ENCODE measurements around the gene LYPD6B.

The LYPD6B gene

GRCh38 chr2:149041482-149041881 lies 3.0 kb downstream of the LYPD6B start:
- no peak for DNase-seq (ENCODE audit: low read depth in 2 of 2)

GRCh38 chr2:149042881-149043280 lies 4.4 kb downstream of the LYPD6B start:
- no peak for DNase-seq (ENCODE audit: low read depth in 2 of 2)

GRCh38 chr2:149044500-149044899 lies 6.0 kb downstream of the LYPD6B start:
- no peak for DNase-seq (ENCODE audit: low read depth in 2 of 2)

GRCh38 chr2:149047118-149047517 lies 8.6 kb downstream of the LYPD6B start:
- DNase-seq (ENCODE audit: low read depth in 2 of 2): no peak

DNA sequence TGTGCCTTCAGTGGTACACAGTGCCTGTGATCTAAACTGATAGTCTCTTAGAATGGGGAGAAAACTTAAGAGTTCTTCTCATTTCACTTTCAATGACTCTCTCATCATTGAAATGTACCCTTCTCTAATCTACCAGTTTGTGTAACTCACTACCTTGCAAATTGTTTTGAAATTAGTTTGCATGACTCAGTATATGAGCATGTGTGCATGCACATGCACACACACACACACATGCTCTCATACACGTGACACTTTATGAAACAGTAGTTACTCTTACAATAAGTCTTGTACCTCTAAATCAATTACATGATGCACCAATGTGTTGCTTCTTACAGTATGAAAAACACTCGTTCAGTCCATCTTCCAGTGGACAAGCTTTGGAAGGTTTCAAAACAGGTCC lies 10.6 kb downstream of the LYPD6B start:
- no peak for DNase-seq (ENCODE audit: low read depth in 2 of 2)

DNA sequence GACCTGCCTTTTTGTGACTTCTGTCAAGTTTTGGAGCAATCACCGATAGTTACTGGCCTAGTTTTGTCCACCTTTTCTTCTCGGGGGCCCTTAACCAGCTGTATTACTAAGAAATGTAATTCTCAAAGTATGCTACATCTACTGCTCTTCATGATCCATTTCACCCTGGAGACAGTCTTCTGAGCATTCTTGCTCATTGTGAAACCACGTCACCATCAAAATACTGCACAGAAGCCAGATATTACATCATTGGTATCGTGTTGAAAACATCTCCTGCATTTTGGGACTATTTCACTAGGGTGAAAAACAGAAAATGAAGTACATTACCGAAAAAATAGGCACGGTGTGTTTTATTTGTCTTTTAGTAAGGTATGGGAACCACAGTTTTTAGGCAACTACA lies 11.7 kb downstream of the LYPD6B start:
- DNase-seq (ENCODE audit: low read depth in 2 of 2): no peak

DNA sequence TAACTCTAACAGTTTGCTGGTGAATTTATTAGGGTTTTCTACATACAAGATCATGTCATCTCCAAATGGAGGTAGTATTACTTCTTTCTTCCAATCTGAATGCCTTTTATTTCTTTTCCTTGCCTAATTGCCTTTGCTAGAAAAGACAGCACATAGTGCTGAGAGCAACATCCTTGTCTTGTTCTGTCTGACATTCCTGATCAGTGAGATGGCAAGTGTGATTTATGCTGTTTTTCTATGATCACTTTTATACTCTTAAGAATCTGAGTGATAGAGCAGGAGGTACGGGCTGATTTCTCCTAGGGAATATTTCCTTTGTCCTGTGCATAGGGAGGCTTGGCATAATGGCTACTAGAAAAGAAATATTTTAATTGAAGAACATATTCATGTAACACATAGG lies 17.3 kb downstream of the LYPD6B start:
- DNase-seq (ENCODE audit: low read depth in 2 of 2): no peak

DNA sequence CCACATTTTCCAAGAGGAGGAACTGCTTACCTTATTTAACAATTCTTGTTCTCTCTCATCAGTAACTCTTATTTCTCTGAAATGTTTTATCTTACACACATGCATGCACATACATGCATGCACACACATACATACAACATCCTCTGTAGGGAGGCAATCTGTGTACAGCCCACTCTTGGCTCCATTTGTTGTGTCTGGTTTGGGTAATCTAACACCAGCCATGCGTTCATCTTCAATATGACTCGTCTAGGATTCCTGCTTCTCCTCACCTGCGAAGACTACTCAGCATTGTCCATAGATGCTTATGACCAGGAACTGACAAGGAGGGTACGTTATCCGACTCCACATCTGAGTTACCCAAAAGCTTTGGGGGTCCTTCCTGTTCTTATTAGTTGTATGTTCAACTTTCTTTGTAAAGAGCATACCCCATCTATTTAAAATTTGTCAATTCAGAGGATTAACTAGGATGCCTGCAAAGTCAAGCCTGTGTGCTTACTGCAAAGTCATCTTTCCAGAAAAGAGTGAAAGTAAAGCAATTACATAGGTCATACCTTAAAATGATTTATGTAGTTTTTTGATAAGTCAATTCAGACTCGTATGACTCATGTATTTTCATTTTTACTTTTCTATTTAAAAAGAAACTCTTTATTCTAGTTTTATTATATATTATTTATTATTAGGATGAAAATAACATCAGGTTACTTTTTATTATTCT lies 18.2 kb downstream of the LYPD6B start:
- no peak for DNase-seq (ENCODE audit: low read depth in 2 of 2)

- DNase-seq (ENCODE audit: low read depth in 2 of 2): no peak
Measured at GRCh38 chr2:149057401-149057800, 18.9 kb downstream of the LYPD6B start.

GRCh38 chr2:149058936-149059335 lies 20.4 kb downstream of the LYPD6B start:
- DNase-seq (ENCODE audit: low read depth in 2 of 2): no peak

DNA sequence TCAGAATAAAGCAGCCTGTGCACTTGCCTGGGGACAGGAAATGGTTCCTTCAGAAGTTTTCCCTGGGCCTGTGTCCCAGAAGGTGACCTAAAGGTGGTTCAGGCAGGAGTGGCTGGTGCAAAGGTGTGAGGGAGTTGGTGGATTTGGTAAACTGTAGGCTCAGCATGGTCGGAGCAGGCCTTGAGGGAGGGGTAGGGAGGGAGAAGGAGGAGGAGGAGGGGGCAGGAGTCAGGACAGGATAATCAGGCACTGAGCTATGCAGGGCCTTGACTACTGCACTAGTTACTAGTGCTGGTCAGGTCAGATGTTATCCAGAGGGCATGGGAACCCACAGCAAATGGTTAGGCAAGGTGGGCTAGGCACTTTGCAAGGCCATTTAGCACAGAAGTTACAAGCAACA lies 21.3 kb downstream of the LYPD6B start:
- no peak for DNase-seq (ENCODE audit: low read depth in 2 of 2)

DNA sequence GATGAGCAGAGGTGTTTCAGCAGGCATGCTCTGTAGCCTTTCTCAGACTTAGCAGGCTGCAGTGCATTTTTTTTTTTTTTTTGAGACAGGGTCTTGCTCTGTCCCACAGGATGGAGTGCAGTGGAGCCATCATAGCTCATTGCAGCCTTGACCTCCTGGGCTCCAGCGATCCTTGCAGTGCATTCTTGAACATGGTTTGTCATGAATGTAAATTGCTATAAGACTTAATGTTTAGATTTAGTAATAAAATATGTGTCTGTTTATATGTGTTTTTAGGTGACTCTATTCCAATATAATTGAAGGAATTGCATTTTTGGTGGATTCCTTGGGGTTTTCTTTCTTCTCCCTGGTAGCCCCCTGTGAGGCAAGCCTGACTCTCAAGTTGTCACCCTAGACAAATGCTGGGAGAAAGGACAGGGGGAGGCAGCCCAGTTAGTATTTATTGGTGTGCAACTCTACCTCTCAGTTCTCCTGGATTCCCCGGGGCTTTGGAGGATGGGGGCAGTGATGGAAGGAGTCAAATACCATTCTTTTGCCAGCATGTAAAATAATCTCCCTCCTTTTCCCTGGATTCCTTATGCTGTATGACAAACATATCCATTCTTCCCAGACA lies 22.7 kb downstream of the LYPD6B start:
- DNase-seq (ENCODE audit: low read depth in 2 of 2): no peak

DNA sequence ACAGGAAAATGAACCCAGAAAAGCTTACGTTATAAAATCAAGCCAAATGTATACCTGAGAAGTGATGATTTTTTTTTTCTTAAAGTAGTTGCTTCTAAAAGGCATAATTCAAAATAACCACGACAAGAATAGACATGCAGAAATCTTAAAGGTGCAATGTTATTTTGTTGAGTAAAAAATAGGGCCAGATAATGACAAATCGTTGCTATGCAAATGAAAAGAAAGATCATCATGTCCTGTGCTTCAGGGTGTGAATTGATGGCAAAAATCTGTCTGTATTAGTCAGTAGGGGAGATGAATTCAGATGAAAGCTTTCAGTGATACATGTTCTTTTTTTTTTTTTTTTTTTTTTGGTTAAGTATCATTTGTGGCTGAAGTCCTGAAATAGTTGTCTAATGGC lies 24.0 kb downstream of the LYPD6B start:
- DNase-seq (ENCODE audit: low read depth in 2 of 2): no peak

DNA sequence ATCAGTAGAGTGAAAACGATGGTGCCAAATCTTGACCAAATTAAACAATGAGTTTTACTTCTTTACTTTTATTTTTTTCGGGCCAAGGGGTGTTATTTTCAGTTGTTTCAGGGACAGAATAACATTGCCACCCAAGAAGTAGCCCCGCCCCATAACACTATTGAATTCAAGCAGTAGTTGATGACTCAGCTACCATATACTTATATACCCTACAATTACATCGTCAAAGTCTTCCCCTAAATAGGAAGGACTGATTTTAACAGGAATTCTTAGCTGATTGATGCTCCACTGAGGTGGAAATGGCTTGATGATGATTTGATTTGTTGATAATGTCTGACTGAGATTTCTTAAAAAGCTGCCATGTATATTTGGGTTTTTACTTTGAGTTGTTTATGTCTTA lies 24.7 kb downstream of the LYPD6B start:
- DNase-seq (ENCODE audit: low read depth in 2 of 2): no peak

- DNase-seq (ENCODE audit: low read depth in 2 of 2): no peak
Measured at GRCh38 chr2:149064365-149064841, 25.9 kb downstream of the LYPD6B start.

DNA sequence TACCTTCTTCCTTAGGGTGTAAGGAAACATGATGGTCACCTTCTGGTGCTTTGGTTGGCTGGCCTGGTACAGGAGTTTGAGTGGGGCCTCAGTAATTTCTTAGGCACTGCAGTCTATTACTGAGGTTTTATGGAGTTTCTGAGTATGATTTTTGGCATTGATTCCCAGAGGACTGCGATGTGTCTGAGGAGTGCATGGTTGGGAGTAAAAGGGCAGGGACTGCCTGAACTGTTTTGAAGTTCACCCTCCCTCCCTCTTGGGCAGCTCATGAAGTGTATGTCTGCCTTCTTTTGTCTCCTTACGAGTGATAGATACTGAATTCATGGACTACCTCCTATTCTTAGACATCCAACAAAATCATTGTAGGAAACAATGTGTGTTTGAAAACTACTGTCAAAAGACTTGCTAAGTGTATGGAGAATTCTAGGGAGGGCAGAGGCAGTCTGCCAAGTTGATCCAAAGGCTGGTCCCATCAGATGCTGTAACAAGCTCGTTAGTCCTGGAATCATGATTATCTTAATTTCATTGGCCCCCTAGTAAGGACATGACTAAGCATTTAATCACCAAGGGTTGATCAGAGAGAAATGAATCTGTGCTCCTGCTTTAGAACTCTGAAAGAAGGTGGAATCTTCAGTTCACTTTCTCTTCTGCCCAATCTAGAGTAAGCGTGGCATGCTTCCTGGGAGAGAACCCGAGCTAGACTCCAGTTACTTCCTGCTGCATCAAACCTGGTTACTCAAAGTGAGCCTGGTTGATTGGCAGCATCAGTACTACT lies 26.5 kb downstream of the LYPD6B start:
- DNase-seq (ENCODE audit: low read depth in 2 of 2): no peak

DNA sequence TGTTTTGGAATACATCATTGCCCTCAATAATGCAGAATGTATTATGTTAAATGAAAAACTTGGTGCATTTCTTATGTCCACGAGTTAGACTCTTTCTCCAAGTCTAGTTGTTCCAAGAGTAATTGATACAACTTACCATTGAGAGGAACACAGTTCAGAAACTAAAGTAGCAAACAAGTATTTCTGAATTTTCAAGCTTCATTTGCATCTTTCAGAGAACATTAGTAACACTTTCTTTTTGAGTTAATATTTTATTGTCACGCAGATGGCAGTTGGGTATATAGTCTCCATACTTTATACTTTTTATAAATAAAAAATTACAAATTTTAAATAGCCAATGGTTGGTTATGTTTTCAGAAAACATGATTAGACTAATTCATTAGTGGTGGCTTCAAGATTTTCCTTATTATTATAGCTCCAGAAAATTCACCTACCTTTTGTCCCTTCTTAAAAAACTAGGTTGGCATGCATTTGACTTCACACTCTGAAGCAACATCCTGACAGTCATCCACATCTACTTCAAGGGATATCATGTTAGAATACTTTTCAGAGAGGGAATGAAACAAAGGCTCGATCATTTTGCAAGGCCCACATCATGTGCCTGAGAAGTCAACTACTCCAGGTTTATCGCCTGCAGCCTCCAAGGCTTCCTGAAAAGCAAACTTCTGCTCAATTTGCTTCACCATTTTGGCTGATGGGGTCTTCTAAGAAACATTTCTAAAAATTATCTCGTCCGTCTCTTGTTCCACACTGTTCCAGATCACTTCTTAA lies 29.9 kb downstream of the LYPD6B start:
- no peak for DNase-seq (ENCODE audit: low read depth in 2 of 2)

DNA sequence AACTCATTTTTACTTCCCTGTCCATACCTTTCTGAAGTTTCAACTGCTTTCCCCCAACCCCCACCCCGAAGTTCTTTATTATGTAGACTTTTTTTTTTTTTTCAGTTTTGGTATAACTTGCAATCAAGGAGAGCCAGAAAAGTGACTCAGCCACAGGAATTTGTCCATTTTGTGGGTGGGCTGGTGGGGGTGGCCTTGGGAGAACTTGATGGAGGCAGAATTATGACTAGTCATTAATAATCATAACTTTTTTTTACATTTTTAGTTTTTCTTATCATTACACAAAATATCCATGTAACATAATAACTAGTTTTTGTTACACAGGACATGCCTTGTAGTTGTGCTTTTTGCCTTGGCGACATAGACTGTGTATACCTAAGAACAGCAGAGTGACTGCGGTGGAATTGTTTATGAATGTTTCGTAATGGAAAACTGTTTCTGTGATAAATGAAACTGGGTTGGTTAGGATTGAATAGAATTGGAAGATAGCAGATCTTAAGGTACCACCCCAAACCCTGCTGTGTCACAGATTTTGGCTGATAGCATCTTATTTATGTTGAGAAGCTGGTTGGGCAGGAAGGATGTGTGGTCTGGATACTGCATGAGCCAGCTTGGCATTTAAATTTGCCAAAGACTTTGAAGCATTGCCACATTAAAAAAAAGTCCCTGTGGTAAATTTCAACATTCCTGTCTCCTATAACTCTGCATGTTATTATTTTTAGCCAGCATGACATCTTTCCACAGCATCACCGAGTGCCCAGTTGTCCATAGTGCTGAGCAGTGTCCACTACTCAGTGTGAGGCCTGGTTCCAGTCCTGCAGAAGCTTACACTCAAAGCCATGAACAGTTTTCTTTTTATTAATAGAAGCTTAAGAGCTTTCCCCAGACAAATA lies 30.7 kb downstream of the LYPD6B start:
- peak in 1 of 2 donors; percentile 18 for DNase-seq (ENCODE audit: low read depth in 2 of 2)

DNA sequence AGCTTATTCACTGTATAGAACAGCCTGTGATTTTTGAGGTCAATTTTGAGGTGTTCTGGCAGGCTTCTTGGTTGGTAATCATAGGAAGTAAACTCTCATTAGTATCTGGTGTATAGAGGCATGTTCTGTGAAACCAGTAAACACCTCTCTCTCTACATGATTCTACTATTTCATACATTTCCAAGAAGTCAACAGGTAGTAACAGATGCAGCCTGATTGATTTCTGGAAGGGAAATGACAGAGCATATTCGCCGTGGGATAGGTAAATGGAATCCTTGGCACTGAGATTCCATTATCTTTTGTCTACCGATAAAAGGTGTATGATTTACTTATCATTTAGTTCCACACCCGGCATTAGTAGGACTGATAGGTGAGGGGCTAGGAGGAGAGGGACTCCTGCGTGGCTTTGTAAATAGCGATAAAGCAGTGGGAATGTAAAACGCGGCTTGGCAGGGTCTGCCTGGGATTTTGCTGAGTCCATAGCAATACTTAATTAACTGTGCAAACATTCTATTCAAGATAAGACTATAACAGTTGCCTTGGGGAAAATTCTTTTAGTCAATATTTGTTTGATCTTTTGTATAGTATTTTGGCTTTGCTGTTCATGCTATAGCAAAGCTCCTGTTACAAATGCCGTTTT lies 32.3 kb downstream of the LYPD6B start:
- DNase-seq (ENCODE audit: low read depth in 2 of 2): no peak

- DNase-seq (ENCODE audit: low read depth in 2 of 2): no peak
Measured at GRCh38 chr2:149075105-149075504, 36.6 kb downstream of the LYPD6B start.

DNA sequence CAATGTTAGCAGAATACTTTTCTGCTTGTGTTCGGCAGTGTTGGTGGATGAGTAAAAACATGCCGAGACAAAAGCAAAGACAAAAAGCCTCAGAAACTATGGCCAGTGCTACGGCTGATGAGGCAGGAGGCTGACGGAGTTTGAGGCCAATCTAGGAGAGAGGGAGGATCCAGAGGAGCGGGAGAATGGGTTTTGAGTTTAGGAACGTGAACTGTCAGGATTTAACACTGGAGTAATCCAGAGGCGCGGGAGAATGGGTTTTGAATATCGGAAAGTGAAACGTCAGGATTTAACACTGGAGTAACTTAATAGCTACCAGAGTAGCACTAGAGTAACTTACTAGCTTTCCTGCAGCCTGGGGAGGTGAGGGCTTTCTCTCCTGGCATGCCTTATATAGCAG lies 37.4 kb downstream of the LYPD6B start:
- no peak for DNase-seq (ENCODE audit: low read depth in 2 of 2)

Data from stimulated activated CD8-positive, alpha-beta memory T cell treated with anti-CD3 and anti-CD28 coated beads, Interleukin-7, amount 100 ng/mL, for 4 hours (primary cell).